NCI-H510A (cell line): Measurements from ENCODE around the gene SLC9A9.
"Not testable (repeated sequence)": the region's sequence is repeated elsewhere in the genome, so short reads cannot be mapped to it uniquely, and the experiment has no call there.

Experiments
- DNase-seq: peaks from one replicate; lab custom pipeline; 2025; lab: John Stamatoyannopoulos, UW

Gene SLC9A9

DNA sequence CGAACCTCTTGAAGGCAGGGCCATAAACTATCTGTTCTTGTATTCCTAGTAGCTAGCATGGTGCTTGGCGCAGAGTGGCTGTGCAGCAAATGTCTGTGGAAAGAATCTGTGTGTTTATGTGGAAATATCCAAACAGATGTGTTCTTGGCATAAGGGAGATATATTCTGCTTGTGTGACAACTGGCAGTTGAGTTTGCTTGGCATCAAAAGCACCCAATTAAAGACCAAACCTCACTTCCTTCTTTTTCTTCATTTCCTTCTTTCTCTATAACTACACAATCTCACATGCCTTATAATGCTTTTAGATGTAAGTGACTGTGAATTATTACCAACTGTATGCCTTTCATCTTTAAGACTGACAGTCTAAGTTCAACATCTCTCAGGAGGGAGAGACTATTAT lies 296.5 kb downstream of the SLC9A9 start:
- DNase-seq: no peak

DNA sequence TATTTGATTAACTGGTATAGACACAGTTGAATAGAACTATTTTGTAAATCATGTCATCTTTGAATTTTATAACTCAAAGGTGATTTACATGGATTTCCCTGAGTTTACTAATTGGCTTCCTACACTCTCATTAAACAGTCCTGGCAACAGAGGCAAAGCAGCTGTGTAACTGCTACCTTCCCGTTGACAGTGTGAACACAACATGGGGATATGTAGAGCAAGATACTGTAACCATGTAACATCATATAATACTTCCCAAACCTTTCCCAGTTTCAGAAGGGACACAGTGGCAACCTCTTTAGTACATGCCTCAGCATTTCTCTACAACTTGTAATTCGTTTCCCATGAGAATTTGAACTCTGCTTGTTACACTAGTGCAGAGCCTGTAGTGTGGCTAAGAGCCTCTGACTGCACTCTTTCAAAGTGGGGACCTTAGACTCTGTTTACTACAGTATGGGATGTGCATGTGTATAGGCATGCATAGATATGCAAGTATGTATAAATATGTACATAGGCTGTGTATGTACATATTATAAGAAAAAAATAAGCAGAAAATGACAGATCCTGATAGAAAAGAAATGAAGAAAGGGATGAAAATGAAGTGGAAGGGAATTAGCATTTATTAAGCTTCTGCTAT lies 299.3 kb downstream of the SLC9A9 start:
- DNase-seq: no peak

DNA sequence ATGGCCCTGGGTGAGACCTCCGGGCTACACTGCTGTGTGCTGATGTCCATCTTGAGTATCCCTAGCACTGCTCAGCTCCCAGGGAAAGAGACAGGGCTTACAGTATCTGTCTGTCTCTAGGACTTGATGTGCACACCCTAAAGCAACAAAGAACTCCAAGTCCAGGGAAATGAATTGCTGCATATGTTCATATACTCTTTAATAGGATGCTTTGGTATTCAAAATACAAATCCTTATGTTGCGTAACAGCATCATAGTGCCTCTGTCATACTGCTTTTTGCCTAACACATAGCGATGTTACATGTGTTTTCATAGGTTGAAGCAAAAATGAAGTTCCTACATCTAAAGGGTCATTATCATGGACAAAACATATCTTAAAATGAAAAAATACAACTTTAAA lies 299.9 kb downstream of the SLC9A9 start:
- no peak for DNase-seq

DNA sequence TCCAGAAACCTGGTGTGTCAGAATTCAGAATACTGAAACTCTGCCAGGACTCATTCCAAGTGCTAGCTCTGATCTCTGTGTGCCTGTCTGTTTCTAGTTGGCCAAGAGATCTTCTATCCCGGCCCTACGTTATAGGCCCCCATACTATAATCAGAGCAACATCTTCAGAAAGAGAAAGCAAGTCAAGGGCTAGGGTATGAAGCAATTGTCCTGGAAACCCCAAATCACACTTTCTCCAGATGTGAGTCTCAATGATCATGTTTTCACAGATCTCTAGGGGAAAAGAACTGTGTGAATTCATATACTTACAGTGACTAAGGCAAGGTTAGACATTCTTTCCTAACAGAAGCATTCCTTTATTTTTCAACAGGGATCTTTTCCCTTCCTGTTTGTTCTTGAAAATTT lies 309.7 kb downstream of the SLC9A9 start:
- DNase-seq: no peak

DNA sequence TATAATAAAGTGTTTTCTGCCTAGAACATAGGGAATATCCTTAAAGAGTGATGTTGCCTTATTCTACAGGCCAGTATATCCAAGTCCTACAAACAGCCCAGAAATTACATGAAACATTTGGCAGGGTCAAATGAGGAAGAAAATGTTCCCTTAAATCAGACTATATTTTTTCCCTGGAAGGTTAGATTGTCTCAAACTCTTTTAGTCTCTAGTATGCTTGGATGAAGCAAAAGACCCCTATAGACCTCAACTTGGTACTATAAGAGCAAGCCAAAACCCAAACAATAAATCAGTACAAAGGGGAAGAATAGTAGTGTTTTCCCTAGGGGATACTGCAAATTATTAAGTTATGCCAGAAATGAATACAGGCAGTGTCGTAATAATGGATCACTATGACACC lies 310.2 kb downstream of the SLC9A9 start:
- DNase-seq: no peak

DNA sequence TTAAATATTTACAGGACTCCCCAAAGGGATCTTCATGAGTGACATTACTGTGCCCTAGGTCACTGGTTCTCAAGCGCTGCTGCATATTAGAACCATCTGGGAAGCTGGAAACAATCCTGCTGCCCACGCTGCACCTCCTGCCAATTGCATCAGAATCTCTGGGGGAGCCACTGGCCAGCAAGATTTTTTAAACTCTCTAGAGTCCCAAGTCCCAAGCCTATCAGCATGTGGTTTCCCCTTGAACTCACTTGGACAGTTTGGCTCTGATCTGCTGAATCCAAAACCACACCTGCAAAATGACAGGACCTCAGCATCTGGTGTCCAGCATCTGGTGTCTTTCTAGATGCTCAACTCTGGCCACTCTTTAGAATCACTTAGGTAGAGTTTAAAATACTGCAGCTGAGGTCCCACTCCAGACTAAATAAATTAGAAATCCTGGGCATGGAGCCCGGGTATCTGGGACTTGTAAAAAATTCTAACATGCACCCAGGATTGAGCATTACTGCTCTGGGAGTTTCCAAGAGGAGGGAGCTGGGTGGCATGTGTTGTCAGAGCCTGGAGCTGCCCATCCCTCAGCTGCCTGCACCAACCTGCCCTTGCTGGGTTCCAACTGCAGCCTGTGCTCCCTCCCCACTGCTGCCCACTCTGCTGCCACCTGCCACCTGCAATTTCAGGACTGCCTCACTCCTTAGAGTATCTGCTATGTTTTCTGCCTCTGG lies 311.3 kb downstream of the SLC9A9 start:
- no peak for DNase-seq

DNA sequence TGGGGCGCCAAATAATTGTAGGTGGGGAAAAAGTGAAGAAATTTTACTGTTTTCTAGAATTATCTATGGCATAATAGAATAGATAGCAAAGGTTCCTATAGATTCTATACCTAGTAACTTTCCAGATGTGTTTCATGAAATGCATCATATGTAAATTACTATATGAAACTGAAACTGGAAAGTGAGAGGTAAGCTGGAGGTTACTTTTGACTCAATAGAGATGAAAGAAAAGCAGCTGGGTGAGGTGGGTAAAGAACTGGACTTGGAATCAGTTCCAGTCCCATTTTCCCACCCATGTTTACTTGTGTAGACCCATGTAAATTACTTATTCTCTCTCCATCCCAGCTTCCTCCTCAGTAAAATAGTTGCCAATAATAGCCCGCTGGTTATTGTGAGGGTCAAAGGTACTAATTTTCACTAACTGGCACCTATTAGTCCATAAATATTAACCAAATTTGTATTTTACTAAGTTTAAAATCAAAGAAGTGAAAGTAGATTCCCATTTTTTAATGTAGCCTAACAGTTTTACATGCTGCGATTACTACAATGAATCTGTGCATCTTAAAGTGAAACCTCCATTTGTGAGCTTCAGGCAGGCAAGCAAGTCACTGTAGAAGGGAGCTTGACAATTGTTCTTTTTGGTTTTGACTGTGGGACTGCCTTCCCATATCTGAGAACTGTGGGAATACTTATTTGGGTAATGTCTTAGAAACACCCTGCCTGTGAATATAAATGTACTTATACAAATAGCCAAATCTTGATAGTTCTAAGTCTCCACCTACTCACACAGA lies 312.1 kb downstream of the SLC9A9 start:
- no peak for DNase-seq

DNA sequence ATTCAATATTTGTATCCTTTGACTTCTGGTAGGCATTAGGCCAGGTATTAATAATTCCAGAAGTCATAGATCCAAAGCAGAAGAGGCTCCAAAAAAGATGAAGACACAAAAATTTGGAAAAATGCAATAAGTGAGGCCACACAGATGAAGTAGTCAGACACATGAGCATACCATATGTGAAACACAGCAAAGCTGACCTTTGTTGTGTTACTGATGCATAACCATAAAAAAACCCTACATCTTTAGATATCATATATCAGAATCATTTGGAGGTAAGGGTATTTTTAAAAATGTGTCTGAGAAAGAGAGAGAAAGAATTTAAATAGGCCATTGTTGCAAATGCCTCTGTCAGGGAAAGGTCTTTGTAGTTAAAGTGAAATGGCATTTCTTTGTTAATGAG lies 314.9 kb downstream of the SLC9A9 start:
- DNase-seq: no peak

DNA sequence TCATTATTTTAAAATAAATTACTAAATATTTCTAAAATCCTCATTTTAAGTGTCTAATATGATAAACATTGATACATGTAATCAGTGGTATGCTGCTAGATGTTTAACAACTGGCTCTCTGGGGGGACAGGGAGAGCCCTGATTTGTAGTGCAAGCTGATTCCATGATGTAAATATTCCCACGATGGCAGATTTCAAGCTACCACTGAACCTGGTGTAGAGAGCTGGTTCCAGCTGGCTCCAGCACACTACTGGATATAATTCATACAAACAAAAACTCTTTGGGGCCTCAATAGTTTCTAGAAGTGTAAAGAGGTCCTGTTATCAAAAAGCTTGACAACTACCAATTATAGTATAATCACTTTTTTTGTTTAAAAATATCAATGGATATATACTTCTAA lies 316.2 kb downstream of the SLC9A9 start:
- no peak for DNase-seq

DNA sequence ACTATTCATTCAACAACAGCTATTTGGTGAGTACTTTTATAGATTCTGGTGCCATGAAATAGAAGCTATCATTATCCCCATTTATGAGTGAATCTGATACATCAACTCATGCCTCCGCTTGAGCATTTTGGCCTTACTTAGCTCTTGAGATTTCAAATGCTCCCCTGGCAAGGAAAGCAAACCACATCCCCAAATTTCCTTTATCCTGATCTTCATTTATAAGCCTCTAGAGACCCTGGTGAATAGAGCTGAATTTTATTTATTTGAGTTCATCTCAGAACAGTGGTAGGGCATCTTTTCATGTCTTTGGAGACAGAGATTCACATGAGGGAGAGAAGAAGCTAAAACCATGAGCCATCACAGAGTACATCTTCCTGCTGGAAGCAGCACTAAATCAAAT lies 317.2 kb downstream of the SLC9A9 start:
- no peak for DNase-seq

DNA sequence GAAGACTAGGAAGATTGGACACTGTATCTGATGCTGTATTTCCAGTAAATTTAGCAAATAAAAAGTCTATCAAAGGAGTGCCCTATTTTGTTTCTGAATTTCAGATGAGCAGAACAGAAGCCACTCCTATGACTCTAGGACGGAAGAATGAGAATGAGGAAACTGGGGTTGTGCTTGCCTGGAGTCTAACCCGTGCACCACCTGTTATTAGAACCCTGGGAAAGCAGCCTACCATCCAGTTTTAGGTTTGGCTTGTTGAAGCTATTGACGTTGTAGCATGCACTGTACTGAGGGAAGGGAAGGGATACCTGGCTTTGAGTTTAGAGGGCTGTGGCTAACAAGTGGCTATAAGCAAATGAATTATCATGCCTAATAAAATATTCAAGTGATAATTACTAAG lies 318.5 kb downstream of the SLC9A9 start:
- DNase-seq: no peak

DNA sequence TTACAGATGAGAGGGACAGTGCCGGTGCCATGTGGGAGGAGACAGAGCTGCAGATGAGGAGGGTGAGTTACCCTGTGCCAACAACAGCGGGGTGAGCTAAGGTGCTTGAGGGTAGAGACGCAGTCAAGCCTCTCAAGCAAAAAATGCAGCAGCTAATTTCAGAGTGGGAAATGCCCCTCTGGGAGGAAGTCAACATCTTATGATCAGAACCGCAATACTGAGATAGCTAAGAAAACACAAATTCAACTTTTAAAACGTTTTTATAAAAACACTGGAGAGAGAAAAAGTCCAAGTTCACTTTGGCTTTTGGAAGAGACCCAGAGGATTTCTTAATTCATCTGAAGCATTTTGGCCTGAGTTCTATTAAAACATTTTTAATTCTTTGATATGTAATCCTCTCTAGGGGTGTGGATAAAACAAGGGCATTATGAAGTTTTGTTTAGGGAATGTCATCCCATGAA lies 319.2 kb downstream of the SLC9A9 start:
- no peak for DNase-seq

DNA sequence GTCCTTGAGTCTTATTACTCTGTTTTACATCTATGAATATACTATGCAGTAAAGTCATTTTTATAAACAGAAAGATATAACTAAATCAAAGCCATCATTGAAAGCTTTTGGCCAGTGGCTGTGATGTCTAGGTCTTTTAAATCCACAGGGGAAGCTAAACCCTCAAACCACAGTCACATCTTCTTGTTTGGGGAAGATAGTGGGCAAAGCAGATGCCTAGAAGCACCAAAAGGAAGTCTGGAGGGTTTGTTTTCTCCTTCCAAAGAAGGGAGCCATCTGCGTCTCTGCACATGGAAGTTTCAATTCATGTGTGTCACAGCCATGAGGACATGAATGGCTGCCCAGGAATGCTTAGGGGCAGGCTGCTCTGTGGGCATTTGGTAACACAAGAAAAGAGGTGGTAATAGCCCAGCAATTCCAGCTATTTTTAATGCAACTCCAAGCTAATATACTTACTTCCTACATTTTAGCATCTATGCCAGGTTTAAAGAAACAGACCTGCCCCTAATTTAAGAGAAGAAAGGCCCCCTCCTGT lies 322.2 kb downstream of the SLC9A9 start:
- no peak for DNase-seq

DNA sequence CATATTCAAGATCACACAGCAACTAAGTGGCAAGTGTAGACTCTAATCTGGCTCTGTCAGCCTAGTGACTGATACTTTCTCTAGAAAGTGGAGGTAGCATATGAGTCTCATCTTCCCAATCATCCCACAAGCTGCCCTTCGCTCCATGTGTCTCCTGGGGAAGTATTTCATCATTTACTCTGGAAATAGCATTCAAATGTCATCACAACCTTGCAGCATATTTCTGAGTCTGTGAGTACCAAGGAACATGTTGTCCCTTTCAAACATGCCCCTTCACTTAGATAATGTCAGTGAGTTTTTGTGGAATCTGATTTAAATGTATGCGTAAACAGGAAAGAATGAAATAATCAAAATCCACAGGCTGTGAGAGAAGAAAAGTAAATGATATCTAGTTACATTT lies 322.9 kb downstream of the SLC9A9 start:
- DNase-seq: no peak

DNA sequence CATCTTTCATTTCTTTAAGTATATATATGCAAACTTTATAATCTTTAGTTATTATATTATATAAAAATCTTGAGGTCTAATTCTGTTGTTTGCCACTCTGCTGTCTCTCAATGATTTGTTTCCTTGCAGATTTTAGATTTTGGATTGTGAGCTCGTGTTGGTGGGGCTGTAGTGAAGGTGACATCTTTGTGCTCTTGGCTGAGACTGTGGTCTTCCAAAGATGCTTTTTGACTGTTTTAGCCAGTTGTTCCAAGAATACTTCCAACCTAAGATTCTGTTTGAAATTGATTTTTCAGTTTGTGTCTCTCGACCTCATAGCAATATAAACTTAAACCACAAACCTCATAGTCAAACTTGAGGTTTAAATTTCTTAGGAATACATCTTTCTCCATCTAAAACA lies 326.5 kb downstream of the SLC9A9 start:
- DNase-seq: no peak

DNA sequence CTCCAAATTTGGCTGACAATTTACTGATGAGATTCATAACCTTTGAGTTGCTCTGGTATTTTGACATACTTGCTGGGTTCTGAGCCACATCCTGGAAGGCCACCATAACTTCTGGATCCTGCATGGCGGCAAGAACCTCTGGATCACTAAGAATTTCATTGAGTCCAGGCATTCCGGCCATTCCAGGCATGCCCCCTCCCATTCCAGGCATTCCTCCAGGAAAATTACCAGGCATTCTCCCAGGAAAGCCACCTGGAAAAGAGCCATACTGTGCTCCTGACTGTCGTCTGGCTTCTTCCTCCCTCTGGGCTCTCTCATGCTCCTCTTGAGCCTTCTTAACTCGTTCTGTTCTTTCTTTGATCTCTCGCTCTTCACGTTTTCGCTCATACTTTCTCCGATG lies 331.1 kb downstream of the SLC9A9 start:
- DNase-seq: not testable (repeated sequence)

DNA sequence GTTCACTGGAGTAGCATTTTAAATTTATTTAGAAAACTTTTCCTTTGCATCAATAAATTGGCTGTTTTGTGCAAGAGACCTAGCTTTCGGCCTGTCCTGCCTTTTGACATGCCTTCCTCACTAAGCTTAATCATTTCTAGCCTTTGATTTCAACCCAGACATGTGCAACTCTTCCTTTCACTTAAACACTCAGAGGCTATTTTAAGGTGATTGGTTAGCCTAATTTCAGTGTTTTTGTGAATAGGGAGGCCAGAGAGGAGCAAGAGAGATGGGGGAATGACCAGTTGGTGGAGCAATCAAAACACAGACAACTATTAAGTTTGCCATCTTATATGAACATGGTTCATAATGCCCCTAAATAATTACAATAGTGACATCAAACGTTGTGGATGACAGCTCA lies 333.4 kb downstream of the SLC9A9 start:
- no peak for DNase-seq

DNA sequence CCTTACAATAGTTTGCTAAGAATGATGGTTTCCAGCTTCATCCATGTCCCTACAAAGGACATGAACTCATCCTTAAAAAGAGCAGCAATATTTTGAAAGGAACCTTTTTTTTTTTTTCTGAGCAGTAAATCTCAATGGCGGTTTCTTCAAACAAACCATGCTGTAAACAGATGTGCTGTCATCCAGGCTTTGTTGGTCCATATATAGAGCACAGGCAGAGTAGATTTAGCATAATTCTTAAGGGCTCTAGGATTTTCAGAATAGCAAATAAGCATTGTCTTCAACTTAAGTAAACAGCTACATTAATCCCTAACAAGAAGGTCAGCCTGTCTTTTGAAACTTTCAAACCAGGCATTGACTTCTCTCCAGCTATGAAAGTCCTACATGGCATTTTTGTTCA lies 334.2 kb downstream of the SLC9A9 start:
- no peak for DNase-seq

DNA sequence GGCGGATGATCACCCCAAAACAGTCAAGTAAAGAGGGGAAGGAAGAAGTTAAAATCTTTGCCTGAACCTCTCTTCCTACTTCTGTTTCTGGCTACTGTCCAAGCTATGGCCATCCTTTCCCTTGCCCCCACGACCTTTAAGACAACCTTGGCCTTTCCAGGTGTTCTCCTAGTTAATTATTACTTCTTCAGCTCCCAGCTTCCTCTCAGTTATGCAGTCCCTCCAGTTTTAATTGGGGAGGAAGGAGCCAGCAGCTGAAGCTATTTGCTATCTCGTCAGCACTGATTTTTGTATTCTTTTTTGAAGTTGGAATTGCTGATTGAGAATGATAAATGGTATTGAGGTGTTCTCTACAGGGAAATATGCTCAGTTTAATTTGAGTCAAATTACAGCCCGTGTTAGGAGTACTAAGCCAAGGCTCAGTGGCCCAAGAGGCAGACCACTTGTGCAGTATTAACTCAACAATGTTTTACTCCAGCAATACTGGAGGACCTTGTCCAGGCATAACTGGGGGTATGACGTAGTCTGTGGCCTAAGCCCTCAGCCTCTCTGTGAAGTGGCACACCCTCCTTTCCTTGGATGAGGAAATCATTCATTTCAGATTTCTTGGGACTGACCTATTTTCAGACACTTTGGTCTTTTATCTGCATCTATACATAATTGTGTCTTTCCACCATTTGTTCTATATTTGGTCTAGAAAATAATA lies 336.9 kb downstream of the SLC9A9 start:
- no peak for DNase-seq

DNA sequence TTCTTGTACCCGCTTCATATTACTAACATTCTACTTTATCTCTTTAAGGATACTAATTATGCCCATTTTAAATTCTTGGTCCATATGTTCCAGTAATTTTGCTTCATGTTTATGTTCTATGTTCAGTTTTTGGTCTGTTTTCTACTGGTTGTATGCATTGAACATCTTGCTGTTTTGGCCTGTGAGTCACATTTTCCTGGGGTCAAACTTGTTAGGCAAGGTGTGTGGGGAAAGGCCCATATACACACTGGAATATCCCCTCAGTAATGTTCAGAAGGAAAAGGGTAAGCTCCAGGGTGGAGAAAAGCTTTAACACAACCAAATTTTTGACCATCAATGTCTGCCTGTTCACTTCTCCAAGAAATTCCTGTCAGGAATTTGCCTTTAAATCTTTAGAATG lies 337.7 kb downstream of the SLC9A9 start:
- no peak for DNase-seq

DNA sequence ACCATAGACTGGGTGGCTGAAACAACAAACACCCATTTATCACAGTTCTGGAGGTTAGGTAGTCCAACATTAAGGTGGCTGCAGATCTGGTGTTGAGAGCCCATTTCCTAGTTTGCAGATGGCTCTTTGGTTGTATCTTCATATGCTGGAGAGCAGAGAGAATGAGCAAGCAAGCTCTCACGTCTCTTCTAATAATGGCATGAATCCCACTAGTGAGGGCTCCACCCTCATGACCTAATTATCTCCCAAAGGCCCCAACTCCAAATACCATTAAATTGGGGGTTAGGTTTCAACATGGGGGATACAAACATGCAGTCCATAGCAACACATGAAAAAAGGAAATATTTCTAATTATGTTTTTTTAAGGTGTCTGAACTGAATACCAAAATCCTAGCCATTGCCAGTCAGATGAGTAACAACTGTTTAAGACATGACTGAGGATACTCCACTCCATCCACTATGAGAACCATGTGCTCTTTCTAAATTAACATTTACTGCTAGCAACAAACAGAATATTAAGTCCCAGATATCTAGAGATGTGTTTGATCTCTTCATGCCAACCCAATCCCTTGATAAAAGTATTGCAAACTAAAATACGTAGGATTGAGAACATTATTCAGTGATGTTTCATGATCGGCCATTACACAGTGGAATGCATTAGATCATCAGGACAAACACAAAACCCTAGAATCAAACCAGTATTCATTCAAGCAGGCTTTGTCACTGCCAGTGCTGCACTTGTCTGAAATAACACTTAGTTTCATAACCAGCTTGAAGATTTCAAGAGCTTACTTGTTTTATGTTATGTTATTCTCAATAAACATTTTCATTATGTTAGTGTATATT lies 340.3 kb downstream of the SLC9A9 start:
- DNase-seq: no peak
